Measurements from ENCODE around the gene ROR2.

Gene ROR2

DNA sequence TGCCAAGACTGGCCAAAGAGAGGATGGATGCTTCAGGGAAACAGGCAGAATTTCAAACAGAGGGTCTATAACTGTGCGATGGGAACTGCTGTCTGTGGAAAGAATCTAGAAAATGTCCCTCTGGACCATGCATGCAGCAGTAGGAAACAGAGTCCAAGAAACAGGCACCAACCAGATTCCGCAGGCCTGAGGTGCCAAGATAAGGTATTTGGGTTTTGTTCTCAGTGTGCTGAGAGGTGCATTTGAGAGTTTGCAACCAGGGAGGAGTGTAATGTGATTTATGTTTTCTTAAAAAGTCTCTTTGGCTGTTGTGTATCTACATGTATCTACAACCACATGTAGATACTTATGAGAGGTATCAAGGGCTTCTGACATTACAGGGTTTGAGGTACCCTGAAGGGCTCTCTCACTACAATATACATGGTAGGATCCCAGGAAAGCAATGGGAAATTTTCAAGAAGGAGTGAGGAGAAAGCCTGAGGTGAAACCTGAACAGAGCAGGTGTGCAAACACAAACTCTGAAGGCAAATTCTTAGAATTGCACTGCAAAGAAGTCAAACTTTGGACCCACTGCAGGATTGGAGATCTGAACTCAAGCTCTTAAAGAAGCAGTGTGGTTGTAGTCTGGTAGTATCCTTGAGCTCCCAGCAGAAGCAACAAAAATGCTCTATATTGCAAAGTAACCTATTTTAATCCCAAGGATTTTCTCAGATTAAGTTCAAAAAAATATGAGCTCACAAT, 343.6 kb downstream of the ROR2 start:
- DNase-seq, result no peak

DNA sequence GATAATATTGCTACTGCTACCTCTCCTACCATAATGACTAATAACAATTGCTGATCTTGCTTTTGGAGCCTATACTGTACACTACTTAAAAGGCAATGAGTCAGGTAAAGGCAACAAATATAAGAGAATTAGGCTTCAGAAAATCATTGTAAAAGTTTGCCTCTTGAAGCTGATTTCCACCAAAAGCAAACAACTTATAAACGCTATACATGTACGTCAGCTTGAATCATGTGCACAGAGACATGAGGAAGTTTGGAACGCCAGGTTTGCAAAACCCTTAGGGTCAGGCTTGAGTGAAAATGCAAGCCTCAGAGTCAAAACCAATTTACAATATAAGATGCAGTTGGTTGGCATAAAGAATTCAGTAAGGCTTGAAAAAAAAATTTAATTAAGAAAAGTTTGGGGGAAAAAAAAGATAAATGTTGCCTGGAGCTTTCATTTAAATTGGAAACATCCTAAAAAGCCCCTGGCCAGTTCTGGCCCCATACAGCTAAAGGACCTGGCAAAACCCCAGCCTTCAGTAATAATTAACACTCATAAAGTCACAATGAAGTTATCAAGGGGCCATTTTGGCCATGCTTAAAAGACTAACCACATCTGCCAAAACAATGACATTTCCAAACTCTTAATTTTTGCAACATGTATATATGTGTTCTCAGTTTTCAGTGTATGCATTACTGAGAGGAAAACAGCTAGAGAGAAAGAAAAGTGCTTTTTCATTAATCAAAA, 345.4 kb downstream of the ROR2 start:
- DNase-seq, result no peak

DNA sequence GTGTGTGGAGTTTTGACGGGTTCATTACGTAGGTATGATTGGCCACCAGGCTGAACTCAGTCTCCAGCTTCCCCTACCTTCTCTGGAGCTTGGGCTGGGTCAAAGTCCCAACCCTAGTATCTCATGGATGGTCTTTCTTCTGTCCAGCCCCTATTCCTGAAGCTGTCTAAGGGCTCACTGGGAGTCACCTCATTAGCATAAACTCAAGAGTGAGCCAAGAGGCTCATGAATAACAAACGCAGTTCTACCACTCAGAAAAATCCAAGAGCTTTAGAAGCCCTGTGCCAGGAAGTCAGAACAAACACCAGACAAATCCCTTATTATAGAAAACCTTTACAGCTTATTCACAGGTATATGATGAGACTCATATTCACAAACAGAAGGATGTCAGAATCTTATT, 346.1 kb downstream of the ROR2 start:
- DNase-seq, result no peak

DNA sequence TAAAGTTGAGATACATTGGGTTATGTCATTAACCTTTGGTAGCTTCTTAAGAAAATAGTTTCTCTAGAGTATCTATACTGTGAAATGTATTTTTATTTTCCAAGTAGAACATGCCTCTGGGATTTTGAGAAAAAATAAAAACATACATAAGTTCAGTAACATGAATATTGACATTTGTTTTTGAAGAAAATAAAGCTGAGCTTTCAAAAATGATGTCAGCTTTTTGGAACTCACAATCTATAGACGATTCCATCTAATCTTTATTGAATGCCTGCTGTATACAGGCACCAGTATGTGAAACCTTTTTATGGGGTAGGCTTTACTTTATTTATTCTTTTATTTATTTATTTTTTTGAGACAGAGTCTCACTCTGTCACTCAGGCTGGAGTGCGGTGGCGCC, 350.5 kb downstream of the ROR2 start:
- no peak for DNase-seq

DNA sequence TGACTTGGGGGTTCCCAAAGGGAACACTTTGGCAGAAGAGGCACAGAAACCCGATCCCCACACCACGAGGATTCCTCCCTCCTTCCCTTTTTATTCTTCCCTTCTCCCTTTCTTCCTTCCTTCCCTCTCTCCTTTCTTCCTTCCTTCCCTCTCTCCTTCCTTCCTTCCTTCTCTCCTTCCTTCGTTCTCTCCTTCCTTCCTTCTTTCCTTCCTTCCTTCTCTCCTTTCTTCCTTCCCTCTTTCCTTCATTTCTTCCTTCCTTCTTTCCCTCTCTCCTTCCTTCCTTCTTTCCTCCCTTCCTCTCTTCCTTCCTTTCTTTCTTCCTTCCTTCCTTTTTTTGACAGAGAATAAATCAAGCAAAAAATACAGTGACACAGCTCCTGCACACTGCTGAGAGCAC, 358.4 kb downstream of the ROR2 start:
- no peak for DNase-seq

DNA sequence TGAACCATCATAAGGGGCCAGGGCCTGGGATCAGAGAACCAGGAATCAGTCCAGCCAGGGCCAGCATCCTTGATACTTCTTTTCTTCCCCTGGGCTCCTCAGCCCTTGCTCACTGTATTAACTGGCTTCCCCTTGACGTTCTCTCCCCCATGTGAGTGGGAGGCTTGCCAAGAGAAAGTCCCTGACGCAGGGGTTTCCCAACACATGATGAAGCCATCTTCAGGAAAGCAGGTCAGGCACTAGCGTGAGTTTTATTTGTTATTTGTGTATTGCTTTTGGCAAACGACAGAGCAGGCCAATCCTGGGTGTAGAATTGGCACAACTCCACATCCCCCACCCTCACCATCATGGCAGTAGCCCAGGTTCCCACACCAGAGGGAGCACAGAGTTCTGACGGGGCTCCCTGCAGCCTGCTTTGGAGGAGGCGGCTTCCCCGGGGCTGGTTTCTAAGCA, 360.9 kb downstream of the ROR2 start:
- no peak for DNase-seq

DNA sequence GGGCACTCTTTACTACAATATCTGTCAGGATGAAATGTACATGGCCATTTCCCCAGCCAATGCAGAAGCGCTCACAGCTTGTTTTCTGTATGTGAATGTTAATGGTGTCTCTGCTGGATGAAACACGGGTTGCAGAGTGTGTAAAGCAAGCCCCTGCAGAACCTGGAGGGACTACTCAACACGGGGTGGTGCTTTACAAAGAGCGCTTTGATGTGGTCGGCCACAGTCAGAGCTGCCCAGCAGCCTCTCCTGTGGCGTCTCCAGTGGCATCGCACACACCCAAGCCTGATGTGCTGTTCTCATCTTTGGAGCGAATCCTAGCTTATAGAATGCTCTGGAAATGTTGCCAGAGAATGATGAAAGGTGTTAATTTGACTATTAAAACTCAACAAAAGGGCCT, 363.7 kb downstream of the ROR2 start:
- no peak for DNase-seq

DNA sequence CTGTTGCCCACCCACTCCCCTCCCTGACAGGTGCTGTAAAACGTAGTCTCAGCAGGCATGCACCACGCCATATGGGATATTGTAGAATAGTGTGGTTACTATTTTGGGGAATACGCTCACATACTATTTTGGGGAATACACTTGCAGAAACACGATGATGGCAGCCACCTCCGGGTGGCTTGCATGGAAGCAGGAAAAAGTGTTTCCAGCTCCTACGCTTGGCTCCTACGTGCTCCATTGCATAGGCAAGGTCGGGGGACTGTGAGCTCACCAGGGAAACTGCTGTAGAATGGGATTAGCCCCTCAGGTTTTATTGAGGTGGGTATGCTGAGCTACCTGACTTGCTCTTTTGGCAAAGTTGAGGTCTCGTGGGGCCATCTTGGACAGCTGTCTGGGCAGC, 366.1 kb downstream of the ROR2 start:
- no peak for DNase-seq

DNA sequence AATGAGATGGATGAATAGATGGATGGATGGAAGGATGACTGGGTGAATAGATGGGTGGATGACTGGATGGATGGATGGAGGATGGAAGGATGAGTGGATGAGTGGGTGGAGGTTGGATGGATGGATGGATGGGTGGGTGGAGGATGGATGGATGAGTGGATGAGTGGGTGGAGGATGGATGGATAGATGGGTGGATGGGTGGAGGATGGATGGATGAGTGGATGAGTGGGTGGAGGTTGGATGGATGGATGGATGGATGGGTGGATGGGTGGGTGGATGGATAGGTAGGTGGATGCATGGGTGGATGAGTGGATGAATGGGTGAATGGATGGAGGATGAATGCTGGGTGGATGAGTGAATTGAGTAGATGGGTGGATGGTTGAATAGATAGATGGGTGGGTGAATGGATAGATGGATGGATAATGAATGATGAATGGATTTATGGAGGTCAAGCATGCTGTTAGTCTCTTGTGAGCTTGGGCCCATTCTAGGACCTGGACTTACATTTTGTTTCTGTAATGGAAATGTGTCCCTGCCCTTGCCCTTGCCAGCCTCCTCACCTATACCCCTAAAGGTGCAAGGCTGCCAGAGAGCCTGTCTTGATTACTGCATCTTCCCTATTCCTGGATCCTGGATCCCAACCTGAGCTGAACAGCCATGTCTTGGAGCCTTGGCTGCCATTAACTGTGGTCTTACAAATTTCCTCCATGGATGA, 366.7 kb downstream of the ROR2 start:
- no peak for DNase-seq

DNA sequence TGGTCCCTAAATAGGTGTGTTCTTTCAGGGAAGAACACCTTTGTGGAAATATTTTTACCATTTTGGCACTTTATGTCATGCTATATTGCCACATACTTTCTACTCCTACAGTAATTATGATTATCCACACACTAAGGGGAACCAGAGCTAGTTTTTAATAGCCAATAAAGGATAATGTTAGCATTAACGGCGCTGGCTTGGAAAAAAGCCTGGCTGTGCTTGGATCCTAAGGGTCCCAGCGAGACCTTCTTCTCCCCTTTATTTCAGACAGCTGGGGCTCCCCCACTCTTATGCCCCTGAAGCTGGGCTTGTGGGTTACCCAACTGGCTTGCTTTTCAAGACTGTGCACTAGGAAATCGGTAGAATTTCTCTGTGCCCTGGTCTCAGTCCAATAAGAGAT, 367.8 kb downstream of the ROR2 start:
- DNase-seq, result no peak

DNA sequence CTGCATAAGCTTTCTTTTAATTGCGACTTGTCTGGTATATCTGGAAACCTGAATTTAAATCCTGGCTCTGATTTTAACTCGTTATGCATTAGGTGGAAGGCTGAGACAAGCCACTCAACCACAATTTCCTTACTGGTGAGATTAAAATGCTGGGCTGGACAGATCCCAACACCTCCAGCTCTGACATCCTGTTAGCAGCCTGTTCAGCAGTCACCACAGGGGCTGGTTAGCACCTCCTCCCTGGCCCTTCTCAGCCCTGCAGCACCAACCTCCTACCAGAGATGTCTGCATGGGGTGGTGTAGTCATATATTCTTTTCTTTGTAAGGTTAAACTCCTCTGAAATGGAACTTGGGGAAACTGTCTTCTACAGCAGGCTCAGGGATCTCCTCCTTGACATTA, 369.9 kb downstream of the ROR2 start:
- no peak for DNase-seq

DNA sequence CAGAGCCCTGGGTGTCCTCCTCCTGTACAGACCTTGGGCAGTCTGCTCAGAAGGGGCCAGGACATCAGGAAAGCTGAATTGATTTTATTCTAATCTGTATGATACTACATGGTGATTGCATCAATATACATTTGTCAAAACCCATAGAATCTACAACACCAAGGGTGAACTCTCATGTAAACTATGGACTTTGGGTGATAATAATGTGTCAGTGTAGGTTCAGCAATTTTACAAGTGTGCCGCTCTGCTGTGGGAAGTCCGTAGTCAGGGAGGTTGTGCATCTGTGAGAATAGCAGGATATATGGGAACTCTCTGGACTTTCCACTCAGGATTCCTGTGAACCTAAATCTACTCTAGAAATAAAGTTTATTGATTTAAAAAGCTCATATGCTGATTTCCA, 371.1 kb downstream of the ROR2 start:
- no peak for DNase-seq

DNA sequence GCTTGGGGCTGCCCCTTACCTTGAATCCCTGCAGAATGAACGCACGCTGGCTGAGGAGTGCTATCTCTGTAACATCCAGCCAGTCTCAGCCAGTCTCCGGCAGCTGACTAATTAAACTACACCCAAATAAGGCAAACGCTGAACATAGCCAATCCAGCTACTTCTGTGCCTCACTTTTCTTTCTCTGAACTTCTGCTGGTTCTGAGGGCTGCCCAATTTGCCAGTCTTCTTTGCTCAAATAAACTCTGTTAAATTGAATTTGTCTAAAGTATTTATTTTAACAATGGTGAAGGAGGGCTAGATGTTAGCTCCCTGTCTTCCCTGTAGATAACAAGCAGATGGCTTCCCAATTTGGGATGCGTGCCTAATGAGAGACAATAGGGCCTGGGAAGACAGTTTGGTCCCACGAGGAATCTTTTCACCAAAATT, 372.4 kb downstream of the ROR2 start:
- DNase-seq, result no peak

DNA sequence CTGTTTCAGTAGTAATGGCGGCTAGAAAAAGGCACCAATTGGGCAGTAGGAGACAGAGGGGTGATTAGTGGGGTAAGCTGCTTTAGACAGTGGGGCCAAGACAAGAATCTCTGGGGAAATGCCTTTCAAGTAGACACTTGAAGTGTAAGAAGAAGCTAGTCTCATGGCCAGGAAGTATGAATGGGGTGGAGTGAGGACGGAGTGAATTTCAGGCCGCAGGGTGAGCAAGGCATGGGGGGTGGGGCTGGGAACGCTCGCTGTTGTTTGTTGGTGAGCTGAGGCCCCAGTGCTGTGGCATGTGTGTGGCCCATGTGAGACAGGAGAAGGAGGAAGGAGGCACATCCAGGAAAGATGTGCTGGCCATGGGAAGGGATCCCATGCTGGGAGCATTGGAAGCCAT, 377.2 kb downstream of the ROR2 start:
- DNase-seq, result no peak

DNA sequence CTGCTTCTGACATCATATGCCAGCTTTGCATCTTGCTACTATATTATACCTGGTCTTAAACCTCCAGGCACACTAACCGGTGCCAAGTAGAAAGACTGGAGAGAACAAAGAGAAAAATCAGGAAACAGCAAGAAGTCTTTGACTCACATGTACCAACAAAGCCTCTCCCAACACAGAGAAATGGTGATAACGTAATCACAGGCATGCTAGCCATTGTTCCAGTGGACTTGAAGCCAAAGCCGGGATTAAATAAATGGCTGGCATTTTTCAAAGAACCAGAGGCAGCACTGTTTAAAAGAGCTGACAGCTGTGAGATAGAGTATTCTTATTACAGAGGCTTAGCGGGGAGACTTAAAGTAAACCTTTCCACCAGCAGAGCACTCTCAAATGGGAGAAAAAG, 378.0 kb downstream of the ROR2 start:
- no peak for DNase-seq

DNA sequence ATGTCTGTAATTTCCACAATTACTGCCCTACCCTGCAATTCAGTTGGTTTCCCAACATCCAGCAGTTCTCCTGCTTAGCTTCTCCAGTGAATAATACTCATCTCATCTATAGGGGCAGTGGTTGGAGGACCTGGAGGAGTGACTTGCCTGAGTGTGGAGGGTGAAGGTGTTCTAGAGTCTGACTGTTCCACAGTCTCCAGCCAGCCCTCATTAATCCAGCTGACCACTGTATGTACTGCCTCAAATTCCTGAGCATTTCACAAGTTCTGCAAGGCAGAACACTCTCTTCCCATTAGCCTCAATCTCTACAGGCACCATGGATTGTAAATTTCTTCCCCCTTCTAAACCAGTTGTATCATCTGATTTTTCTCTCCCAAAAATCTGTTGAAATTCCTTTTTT, 379.0 kb downstream of the ROR2 start:
- no peak for DNase-seq

DNA sequence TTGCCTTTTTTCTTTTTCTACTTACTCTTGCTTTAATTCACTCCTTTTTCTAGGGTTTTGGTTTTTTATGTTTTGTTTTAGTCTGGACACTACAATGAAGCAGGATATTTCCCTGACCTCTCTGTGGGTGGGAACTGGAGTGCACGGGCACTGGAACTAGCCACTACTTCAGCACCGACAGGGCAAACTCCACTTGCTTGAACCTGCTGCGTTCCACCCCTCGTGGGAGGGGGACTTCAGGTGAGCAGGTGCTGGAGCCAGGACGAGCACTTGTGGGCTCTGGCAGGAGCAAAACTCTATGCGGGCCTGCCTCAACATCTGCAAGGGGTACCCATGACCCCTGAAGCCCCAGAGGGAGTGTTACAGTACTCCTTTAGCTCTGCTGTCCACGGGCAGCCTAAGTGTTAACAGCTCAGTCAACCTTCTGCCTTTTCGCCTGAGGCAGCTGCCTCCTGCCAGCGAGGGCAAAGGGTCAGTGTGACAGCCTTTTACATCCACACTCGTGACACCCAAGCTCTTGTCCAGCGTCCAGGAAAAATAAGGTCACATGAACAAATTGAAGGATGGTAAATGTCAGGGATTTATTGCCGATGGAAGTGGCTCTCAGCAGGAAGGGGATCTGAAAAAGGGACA, 382.3 kb downstream of the ROR2 start:
- no peak for DNase-seq

DNA sequence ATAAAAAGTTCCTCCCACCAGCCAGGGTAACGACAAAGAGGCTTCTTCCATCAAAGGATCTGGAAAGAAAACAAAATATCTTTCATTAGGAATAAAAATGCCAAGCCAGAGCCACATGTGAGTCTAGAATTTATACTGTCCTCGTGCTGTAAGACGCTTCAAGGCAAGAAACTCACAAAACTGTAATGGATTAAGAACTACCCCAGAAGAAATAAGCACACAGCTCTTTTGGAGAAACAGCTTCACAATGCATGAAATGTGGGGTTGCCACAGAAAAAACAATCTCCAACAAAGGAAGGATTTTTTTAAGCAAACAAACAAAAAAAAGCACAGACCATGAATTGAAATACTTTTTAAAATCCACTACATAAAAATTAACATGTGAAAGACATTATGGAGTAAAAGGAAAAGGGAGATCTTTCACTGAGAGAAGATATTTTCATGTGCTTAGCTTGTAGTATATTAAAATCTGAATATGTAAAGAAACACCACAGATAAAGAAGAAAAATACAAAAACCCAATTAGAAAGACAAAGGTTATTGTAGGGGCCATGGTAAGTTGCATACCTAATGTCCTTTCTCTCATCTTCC, 385.9 kb downstream of the ROR2 start:
- no peak for DNase-seq

DNA sequence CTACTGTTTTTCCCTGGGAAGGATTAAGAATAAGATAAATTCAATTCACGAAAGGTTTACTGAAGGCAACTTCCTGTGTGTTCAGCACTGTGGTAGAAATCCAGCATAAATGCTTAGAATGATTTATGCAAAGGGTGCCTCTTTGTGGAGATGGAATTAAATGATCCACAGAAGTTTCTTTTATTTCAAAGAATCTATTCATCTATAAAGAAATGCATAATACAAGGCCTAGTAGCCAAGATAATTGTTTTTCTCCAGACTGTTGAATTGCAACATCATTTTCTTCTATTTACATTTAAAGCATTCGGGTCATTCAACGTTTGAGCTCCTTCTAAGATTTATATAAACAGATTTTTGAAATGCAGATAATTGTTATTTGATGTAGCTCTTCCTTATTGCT, 387.6 kb downstream of the ROR2 start:
- DNase-seq, result no peak

DNA sequence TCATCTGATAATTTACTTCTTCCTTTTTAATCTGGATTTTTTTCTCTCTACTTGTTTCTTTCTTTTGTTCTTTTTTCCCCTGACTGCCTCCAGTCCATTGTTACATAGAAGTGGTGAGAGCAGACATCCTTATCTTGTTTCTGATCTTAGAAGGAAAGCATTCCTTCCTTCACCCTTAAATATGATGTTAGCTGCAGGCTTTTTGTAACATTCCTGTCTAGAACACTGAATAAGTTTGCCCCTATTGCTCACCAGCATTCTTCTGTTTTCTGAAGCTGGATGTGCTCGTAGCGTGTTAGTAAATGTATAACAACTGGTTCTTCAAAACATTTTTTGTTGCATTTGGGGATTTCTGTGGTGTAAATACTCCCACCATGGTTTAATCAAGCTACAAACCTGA, 389.7 kb downstream of the ROR2 start:
- no peak for DNase-seq

DNA sequence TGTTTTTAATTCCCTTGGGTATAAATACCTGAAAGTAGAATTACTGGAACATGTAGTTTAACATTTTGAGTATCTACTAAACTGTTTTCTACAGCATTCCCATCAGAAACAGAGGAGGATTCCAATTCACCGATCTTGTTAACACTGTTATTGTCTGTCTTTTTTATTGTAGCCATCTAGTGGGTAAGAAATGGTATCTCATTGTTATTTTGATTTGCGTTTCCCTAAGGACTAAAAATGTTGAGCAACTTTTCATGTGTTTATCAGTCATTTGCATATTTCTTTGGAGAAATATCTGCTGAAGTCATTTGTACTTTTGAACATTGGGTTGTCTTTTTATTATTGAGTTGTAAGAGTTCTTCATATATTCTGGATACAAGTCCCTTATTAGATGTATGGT, 391.1 kb downstream of the ROR2 start:
- no peak for DNase-seq

DNA sequence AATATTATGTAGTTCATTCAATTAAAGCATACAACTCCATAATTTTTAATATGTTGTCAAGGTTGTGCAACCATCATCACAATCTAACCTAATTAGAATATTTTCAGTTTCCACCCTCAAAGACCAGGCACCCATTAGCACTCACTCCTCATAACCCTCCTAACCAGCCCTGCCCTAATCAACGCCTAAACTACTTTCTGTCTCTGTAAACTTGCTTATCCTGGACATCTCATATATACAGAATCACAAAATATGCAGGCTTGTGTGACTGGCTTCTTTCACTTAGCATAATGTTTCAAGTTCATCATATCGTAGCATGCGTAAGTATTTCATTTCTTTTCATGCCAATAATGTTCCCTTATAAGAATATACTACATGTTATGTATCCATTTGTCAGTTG, 391.6 kb downstream of the ROR2 start:
- DNase-seq, result no peak

DNA sequence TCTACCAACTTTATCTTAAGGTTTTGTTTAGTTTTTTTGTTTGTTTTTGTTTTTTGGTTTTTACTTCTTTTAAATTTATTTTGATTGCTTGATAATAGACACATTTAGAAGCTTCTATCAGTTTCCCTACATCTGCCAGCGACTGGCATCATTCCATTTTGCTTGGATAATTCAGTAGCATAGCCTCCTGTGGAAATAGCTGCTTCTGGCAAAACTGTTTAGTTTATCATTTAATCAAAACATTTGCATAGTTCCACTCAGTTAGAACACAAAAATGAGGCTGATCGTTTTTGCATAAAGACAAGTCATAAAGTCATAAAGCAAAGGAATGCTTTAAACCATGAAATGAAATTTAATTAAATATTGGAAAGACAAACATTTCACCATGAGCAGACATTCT, 392.7 kb downstream of the ROR2 start:
- DNase-seq, result peak; percentile 25
